Left lung (tissue), 10 donors: ENCODE results near the gene CEL. TPM values are rescaled to one million over a fixed set of nuclear protein-coding genes. Genes with fewer than 3 reads are reported as not detected.

Experiments used
- ATAC-seq: fragments of 200-7000 bp; cut with Tn5 transposase; one replicate; pipeline ENCODE4 v1.9.1; 2020; ENCODE audit warnings: moderate library complexity
- DNase-seq, 4 donors: peaks; one replicate each; pipeline ENCODE4 v3.0.0-alpha.2; 2013 to 2020
- H3K27ac ChIP-seq, 2 donors: fragments of 200-600 bp; sonication (generic) in 1 of 2; one replicate each; pipeline versions ENCODE4 v1.5.0 to v1.8.0; 2020 to 2021
- H3K27me3 ChIP-seq, 2 donors: fragments of 200-600 bp; sonication (generic) in 1 of 2; one replicate each; pipeline versions ENCODE4 v1.5.0 to v1.8.0; 2020 to 2021
- H3K36me3 ChIP-seq, 2 donors: fragments of 200-600 bp; sonication (generic) in 1 of 2; one replicate each; pipeline versions ENCODE4 v1.5.0 to v1.8.0; 2020 to 2021
- H3K4me1 ChIP-seq, 2 donors: fragments of 200-600 bp; one replicate each; pipeline ENCODE4 v1.8.0; 2021
- H3K4me3 ChIP-seq, 2 donors: fragments of 200-600 bp; sonication (generic) in 1 of 2; one replicate each; pipeline versions ENCODE4 v1.5.0 to v1.8.0; 2020 to 2021; ENCODE audit warnings: mild to moderate bottlenecking in 1 of 2
- H3K9me3 ChIP-seq, 2 donors: fragments of 200-600 bp; sonication (generic) in 1 of 2; one replicate each; pipeline versions ENCODE4 v1.5.0 to v1.8.0; 2020 to 2021
- intact Hi-C, 2 donors: fragments of 100-400 bp; cut with DNase I; formaldehyde crosslinking; loops; one replicate each; pipeline versions ENCODE4 v1.11.2 to v1.14.2; 2022
- polyA plus RNA-seq, 6 donors: library from polyadenylated mRNA; unstranded; fragments of 120-200 nt; gene quantifications; one replicate each; pipeline ENCODE4 v1.2.1, GENCODE V29; 2013; ENCODE audit not compliant: insufficient read length in 6 of 6
- total RNA-seq, 2 donors: library from RNA; stranded (reverse); fragmentation: NEBNext Ultra II Directional; extraction: Animal tissue kit (Norgen Biotek cat#: 25700); gene quantifications; one replicate each; pipeline ENCODE4 v1.2.1, GENCODE V29; 2021
- TF ChIP-seq, protein P1 (sequence below), 2 donors: fragments of 200-600 bp; sonication (generic) in 1 of 2; IDR thresholded peaks; one replicate each; pipeline versions ENCODE4 v1.5.0 to v1.8.0; 2021; ENCODE audit warnings: antibody characterized with exemption in 2 of 2
- donor health status: DM: no; HTN: yes; CAD: no.
- donor health status: DM: no; HTN: no; CAD: no.

Gene CEL
- total and polyA plus RNA-seq, 8 donors, result 0.47 to 2.6 (median 2.0) TPM

DNA sequence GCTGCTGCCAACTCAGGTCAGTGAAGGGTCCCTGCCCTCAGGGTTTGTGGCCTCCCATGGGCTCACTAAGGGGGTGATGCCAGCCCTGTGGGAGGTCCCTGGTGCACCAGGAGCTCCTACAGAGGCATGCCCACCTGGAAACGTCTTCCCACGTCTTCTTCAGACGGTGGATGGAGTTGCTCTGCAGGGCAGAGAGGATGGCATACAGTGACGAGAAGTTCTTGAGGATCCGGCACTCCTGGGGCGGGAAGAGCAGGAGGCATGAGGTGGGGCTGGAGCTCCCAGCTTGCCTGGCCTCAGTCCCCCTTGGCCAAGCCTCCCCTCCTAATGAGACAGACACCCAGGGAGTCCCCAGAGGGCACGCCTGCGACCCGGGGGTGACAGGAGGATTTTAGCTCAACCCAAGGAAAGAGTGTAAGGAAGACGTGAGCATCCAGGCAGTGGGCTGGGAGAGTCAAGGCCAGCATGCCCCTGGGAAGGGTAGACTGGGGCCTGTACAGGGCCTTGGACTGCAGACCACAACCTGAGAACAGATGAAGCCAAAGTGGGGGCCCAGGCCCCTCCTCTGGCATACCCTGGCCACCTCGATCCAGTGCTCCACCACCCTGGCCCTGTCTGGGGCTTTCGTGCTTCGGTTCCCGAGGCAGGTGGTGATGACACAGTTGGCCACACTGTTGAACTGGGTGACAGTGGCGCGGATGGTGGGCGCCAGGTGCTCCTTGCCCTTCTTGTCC is 44.9 kb downstream of the CEL start:
- ATAC-seq, result no peak
- no peak overlapping the region for H3K4me3 ChIP-seq
- intact Hi-C loops, result no loop called here
- H3K4me1 ChIP-seq, result peaks cover 0 to 14% of the 10 kb centered on the region in 2 donors
- peak in 2 of 4 donors; percentile 28 to 47 for DNase-seq
- peaks cover 0 to 98% of the 10 kb centered on the region in 2 donors for H3K36me3 ChIP-seq
- no peaks in the 10 kb centered on the region for H3K27me3 ChIP-seq
- TF ChIP-seq, protein P1, sequence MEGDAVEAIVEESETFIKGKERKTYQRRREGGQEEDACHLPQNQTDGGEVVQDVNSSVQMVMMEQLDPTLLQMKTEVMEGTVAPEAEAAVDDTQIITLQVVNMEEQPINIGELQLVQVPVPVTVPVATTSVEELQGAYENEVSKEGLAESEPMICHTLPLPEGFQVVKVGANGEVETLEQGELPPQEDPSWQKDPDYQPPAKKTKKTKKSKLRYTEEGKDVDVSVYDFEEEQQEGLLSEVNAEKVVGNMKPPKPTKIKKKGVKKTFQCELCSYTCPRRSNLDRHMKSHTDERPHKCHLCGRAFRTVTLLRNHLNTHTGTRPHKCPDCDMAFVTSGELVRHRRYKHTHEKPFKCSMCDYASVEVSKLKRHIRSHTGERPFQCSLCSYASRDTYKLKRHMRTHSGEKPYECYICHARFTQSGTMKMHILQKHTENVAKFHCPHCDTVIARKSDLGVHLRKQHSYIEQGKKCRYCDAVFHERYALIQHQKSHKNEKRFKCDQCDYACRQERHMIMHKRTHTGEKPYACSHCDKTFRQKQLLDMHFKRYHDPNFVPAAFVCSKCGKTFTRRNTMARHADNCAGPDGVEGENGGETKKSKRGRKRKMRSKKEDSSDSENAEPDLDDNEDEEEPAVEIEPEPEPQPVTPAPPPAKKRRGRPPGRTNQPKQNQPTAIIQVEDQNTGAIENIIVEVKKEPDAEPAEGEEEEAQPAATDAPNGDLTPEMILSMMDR (IDR thresholded peaks at IDR 0.05), result no peak
- no peaks in the 10 kb centered on the region for H3K9me3 ChIP-seq
- H3K27ac ChIP-seq, result no peak overlapping the region

DNA sequence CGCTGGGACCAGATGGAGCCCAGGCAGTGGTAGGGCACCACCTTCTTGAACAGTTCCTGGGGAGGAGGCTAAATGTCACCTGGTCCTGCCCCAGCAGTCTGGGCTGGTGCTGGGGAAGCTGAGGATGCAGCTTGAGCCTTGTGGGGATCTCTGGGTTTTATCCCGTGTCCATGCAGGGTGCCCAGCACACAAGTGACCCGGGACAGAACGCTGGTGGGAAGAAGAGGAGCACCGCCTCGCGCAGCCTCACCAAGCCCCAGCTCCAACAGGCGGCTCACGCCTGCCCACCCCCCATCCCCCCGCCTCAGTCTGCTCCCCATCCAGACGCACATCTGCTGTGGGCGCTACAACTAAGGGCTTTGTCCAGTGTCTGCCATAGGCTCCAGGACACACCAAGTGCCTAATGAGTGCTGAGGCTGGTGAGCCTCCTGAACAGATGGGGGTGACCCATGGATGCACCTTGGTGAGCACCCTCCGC is 45.5 kb downstream of the CEL start:
- Histone ChIP-seq H3K4me1 (peaks cover 0 to 20% of the 10 kb centered on the region in 2 donors), H3K27ac (no peak overlapping the region), H3K36me3 (peaks cover 0 to 95% of the 10 kb centered on the region in 2 donors), H3K9me3 (no peaks in the 10 kb centered on the region), H3K4me3 (no peak overlapping the region), H3K27me3 (no peaks in the 10 kb centered on the region)
- no peak for ATAC-seq
- intact Hi-C loops, result no loop called here
- TF ChIP-seq, protein P1 (IDR thresholded peaks at IDR 0.05), result no peak
- peak in 1 of 4 donors; percentile 49 for DNase-seq

DNA sequence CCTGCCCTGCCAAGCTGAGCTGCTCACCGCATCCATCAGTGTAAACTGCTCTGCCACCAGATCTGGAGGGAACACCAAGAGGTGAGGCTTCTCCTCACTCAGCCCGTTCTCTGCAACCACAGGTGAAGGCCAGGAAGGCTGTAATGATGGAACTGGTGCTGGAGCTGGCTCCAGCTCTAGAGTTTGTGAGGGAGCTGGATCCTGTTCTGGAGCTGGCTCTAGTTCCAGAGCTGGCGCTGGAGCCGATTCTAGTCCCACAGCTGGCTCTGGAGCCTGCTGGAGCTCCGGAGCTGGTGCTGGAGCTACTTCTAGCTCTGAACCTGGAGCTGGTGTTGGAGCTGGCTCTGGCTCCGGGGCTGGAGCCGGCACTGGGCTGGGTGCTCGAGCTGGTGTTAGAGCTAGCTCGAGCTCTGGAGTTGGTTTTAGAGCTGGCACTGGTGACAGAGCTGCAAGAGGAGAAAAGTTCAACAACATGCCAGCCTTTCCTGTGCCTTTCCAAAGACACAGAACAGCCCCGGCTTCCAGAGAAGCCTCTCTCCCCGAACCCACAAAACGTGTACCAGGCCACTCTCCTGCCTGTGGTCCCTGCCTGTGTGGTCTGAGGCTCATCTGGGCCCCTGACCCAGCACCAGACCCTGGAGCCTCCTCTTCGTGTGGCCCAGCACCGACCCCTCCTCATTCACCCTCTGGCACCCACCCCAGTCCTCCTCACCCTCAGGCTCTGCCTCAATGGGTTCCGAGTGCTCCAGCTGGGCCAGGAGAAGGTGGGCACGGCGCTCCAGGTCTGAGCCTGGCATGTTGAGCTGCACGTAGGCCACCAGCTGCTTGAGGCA is 46.4 kb downstream of the CEL start:
- intact Hi-C loops, result no loop called here

DNA sequence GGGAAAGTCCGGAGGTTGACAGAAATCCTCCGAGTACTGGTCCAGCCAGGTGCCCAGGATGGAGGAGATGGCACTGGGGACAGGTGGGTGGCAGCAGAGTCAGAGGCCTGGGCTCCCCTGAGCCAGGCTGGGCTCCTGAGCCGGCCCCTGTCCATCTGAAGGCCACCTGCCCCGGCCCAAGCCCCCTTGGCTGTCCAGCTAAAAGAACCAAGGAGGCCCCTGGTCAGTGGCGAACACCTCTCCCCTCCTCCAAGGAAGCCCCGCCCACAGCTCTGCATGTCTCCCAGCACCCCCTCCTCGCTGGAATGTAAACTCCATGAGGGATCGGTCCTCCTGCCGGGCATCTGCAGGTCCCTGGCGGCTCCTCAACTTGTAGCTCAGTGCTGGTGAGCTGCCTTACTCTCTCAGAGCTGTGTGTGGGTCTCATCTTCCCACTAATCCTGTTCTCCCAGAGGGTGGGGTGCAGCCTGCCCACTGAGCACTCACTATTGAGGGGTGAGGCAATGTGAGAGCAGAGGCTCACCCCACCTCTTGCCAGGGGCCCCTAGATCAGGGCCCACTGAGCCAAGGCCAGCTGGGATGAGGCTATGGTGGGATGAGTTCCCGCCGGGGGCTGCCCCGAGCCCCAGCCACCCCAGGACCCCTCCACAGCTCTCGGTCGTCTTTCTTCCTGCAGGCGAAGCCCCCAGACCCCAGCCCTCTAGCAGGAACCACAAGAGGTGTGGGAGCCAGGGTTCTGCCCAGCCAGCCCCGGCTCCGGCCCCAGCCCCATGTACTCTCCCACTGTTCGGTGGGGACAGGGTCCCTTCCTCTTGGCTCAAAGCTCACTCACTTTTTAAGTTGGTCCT is 47.2 kb downstream of the CEL start:
- intact Hi-C loops, result no loop called here
- peaks cover 0 to 78% of the 10 kb centered on the region in 2 donors for H3K36me3 ChIP-seq
- peaks cover 11 to 29% of the 10 kb centered on the region in 2 donors for H3K4me1 ChIP-seq
- H3K4me3 ChIP-seq, result no peak overlapping the region
- TF ChIP-seq, protein P1 (IDR thresholded peaks at IDR 0.05), result no peak
- DNase-seq (peak in 2 of 4 donors; percentile 26 to 64), ATAC-seq (no peak)
- no peak overlapping the region for H3K27ac ChIP-seq
- H3K9me3 ChIP-seq, result no peaks in the 10 kb centered on the region
- no peaks in the 10 kb centered on the region for H3K27me3 ChIP-seq

More for the DNA sequence above, 46.4 kb downstream of the CEL start:
- Histone ChIP-seq H3K27me3 (no peaks in the 10 kb centered on the region), H3K4me1 (peaks cover 2 to 28% of the 10 kb centered on the region in 2 donors), H3K27ac (no peak overlapping the region), H3K9me3 (no peaks in the 10 kb centered on the region), H3K4me3 (no peak overlapping the region), H3K36me3 (peaks cover 0 to 87% of the 10 kb centered on the region in 2 donors)
- peak in 2 of 4 donors; percentile 18 to 71 for DNase-seq
- no peak for ATAC-seq
- TF ChIP-seq, protein P1 (IDR thresholded peaks at IDR 0.05), result no peak
